ENCODE measurements around the gene IGFL2.

GRCh38 chr19:46101293-46101692 lies 46.7 kb upstream of the IGFL2 start:
- no peak for TF ChIP-seq CTCF (IDR thresholded peaks at IDR 0.05)
- TF ChIP-seq POLR2A (IDR thresholded peaks at IDR 0.05), result no peak
